GM23338 (cell line): ENCODE measurements around the gene RGMB.
"Not testable (repeated sequence)": the region's sequence is repeated elsewhere in the genome, so short reads cannot be mapped to it uniquely, and the experiment has no call there.

Experiments used
- CREB1 ChIP-seq: fragments of 250-450 bp; sonication (Bioruptor Pico); IDR thresholded peaks from 2 replicates; pipeline ENCODE4 v1.5.0; 2020; ENCODE audit warnings: low read depth, mild to moderate bottlenecking, moderate library complexity
- CTCF ChIP-seq, 2 experiments: fragments of 200-600 bp in 1 of 2; sonication (generic) in 1 of 2; conservative IDR thresholded peaks; 2 replicates each; pipeline versions ENCODE4 v1.5.1 to v1.6.1; 2016 to 2017; ENCODE audit warnings: antibody characterized with exemption in 2 of 2, low read depth in 2 of 2, mild to moderate bottlenecking in 2 of 2, moderate library complexity in 1 of 2
- ETS1 ChIP-seq: IDR thresholded peaks from 2 replicates; pipeline ENCODE4 v1.6.1; 2016; ENCODE audit warnings: antibody characterized with exemption
- EZH2 ChIP-seq: fragments of 200-600 bp; sonication (generic); IDR thresholded peaks from one replicate; pipeline ENCODE4 v1.8.0; 2017; ENCODE audit warnings: antibody characterized with exemption, mild to moderate bottlenecking, low read depth; ENCODE audit not compliant: unreplicated experiment
- EZH2phosphoT487 ChIP-seq: fragments of 200-600 bp; sonication (generic); IDR thresholded peaks from one replicate; pipeline ENCODE4 v1.8.1; 2018; ENCODE audit warnings: antibody characterized with exemption; ENCODE audit not compliant: unreplicated experiment
- JUNB ChIP-seq: IDR thresholded peaks from one replicate; pipeline ENCODE4 v1.6.1; 2016; ENCODE audit warnings: antibody characterized with exemption; ENCODE audit not compliant: unreplicated experiment
- POLR2AphosphoS5 ChIP-seq: IDR thresholded peaks from 2 replicates; pipeline ENCODE4 v1.6.1; 2016; ENCODE audit warnings: antibody characterized with exemption, low read depth
- REST ChIP-seq: IDR thresholded peaks from one replicate; pipeline ENCODE4 v1.6.1; 2018; ENCODE audit warnings: antibody characterized with exemption; ENCODE audit not compliant: unreplicated experiment
- STAT1 ChIP-seq: IDR thresholded peaks from one replicate; pipeline ENCODE4 v1.6.1; 2016; ENCODE audit warnings: antibody characterized with exemption; ENCODE audit not compliant: unreplicated experiment
- ZNF462 ChIP-seq: fragments of 250-450 bp; sonication (Bioruptor Pico); IDR thresholded peaks from 2 replicates; pipeline ENCODE4 v1.5.0; 2020; ENCODE audit warnings: mild to moderate bottlenecking, moderate library complexity

- TF ChIP-seq CTCF (conservative IDR thresholded peaks at IDR 0.05; ENCODE audit: low read depth in 2 of 2); POLR2AphosphoS5; EZH2; EZH2phosphoT487; REST; STAT1; CREB1; JUNB; ZNF462 (CRISPR knock-in tag); ETS1: not testable (repeated sequence)
Observed at GRCh38 chr5:98737441-98737840, 36.0 kb upstream of the RGMB start.
